H1 (cell line): Measurements from ENCODE around the gene KRCC1. TPM values are rescaled to one million over a fixed set of nuclear protein-coding genes. Genes with fewer than 3 reads are reported as not detected.

Source experiments
- CBX8 ChIP-seq: fragments of 300-800, 300-1000 bp; sonication (generic); IDR thresholded peaks from 2 replicates; pipeline ENCODE4 v1.7.1; 2016; ENCODE audit warnings: low read depth, low read length, borderline replicate concordance
- CHD7 ChIP-seq: fragments of 300-600 bp; sonication (generic); IDR thresholded peaks from 2 replicates; pipeline ENCODE4 v1.7.1; 2012; ENCODE audit warnings: low read length, moderate library complexity, mild to moderate bottlenecking, inconsistent platforms; ENCODE audit not compliant: insufficient replicate concordance
- JUND ChIP-seq: IDR thresholded peaks from 2 replicates; pipeline ENCODE4 v1.6.1; 2011; ENCODE audit warnings: mild to moderate bottlenecking, improper control_type of control experiment, low read length
- MAFK ChIP-seq: IDR thresholded peaks from 2 replicates; pipeline ENCODE4 v1.6.1; 2012; ENCODE audit warnings: low read depth, mild to moderate bottlenecking, improper control_type of control experiment, low read length
- MAX ChIP-seq: IDR thresholded peaks from 2 replicates; pipeline ENCODE4 v1.6.1; 2012; ENCODE audit warnings: inconsistent platforms
- PHF8 ChIP-seq: fragments of 200-600 bp; sonication (generic); conservative IDR thresholded peaks from 2 replicates; pipeline ENCODE4 v1.7.1; 2012; ENCODE audit warnings: low read depth, mild to moderate bottlenecking, inconsistent platforms, low read length, moderate library complexity
- RBBP5 ChIP-seq: IDR thresholded peaks from 2 replicates; pipeline ENCODE4 v1.7.1; 2012; ENCODE audit warnings: low read depth, mild to moderate bottlenecking, inconsistent platforms, low read length, moderate library complexity, borderline replicate concordance
- SP1 ChIP-seq: IDR thresholded peaks from 2 replicates; pipeline ENCODE4 v1.6.1; 2011; ENCODE audit warnings: low read depth, low read length
- USF2 ChIP-seq: IDR thresholded peaks from 2 replicates; pipeline ENCODE4 v1.6.1; 2011; ENCODE audit warnings: low read length, improper control_type of control experiment
- YY1 ChIP-seq: IDR thresholded peaks from 2 replicates; pipeline ENCODE4 v1.6.1; 2011; ENCODE audit warnings: low read depth, mild to moderate bottlenecking, low read length
- ZNF274 ChIP-seq: IDR thresholded peaks from 2 replicates; pipeline ENCODE4 v1.7.0; 2012; ENCODE audit warnings: low read length, borderline replicate concordance; ENCODE audit errors: extremely low read depth
- polyA plus RNA-seq, 7 experiments: library from polyadenylated mRNA; depleted of rRNA in 3 of 7; stranded (reverse) in 5 of 7; unstranded in 2 of 7; fragments of >200 nt in 5 of 7; fragments of 200-250 nt in 2 of 7; gene quantifications; 1 replicate in 5 of 7; 2 replicates in 1 of 7; 4 replicates in 1 of 7; pipeline versions ENCODE4 v1.2.1 to v1.2.3, GENCODE V29; 2011 to 2013; ENCODE audit warnings: missing spikeins in 2 of 7, mixed read lengths in 2 of 7
- total RNA-seq: library from RNA; stranded (reverse); fragmentation: NEBNext Ultra II Directional; extraction: Animal tissue kit (Norgen Biotek cat#: 25700); gene quantifications from 2 replicates; pipeline ENCODE4 v1.2.1, GENCODE V29; 2021

The KRCC1 gene
- total and polyA plus RNA-seq, 2 of the 8 experiments (the other 6 are each of a cell fraction or from before 2014, with no cell fraction given), result 5.1 to 8.5 TPM

GRCh38 chr2:88061295-88061694 lies 5.7 kb upstream of the KRCC1 start (continued):
- TF ChIP-seq CHD7 (no peak), SP1 (no peak), MAX (no peak), JUND (no peak), USF2 (no peak), YY1 (no peak), RBBP5 (no peak), CBX8 (no peak), MAFK (no peak), ZNF274 (no peak), PHF8 (no peak)
